ENCODE measurements around the gene GHRHR.

DNA sequence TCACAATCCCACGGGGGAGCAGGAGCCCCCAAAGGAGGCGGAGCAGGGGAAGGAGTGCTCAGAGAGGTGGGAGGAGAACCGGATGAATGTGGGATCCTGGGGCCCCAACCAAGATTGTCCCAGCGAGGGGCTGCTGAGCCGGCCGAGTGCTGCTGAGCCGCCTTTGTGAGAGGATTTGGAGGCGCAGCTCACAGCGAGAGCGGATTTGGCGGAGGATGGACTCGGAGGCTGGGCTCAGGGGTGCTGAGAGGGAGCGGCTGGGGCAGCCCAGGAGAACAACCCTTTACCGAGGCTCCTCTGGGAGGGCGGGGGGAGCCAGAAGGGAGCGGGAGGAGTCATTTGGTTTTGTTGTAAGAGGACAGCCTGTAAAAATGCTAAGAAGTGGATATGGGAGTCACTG is 23.0 kb downstream of the GHRHR start:
- TF ChIP-seq, protein P1, sequence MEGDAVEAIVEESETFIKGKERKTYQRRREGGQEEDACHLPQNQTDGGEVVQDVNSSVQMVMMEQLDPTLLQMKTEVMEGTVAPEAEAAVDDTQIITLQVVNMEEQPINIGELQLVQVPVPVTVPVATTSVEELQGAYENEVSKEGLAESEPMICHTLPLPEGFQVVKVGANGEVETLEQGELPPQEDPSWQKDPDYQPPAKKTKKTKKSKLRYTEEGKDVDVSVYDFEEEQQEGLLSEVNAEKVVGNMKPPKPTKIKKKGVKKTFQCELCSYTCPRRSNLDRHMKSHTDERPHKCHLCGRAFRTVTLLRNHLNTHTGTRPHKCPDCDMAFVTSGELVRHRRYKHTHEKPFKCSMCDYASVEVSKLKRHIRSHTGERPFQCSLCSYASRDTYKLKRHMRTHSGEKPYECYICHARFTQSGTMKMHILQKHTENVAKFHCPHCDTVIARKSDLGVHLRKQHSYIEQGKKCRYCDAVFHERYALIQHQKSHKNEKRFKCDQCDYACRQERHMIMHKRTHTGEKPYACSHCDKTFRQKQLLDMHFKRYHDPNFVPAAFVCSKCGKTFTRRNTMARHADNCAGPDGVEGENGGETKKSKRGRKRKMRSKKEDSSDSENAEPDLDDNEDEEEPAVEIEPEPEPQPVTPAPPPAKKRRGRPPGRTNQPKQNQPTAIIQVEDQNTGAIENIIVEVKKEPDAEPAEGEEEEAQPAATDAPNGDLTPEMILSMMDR (IDR thresholded peaks at IDR 0.05), result no peak
- TF ChIP-seq EZH2 (IDR thresholded peaks at IDR 0.05; ENCODE audit: borderline replicate concordance, insufficient read depth, low read depth, low read length, poor library complexity, severe bottlenecking), result no peak

All from B cell (primary cell).